HG03565 (cell line): ENCODE data around the gene TCF4.

Experiments
- ATAC-seq: cut with Tn5 transposase; IDR thresholded peaks from one replicate; pipeline ENCODE4 v1.9.1; 2021; ENCODE audit warnings: mild to moderate bottlenecking, moderate library complexity; ENCODE audit not compliant: unreplicated experiment

The TCF4 gene

DNA sequence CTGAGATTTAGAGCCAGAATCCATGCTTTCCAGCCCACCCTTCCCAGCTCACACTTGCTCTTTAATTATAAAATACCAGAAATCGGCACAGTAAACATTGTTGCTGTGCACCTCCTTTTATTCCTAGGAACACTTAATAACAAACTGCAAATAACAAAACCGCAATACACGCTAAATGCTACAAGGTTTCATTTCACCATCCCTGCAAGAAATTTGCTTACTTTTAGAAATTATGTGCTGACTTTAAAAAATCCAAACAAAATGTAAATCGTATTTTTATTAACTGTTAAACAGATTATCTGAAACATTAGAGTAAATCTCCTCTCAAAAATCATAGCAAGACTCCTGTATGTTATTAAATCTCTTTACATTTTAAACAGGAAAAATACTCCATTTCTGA, 79.3 kb downstream of the TCF4 start:
- ATAC-seq = no peak

DNA sequence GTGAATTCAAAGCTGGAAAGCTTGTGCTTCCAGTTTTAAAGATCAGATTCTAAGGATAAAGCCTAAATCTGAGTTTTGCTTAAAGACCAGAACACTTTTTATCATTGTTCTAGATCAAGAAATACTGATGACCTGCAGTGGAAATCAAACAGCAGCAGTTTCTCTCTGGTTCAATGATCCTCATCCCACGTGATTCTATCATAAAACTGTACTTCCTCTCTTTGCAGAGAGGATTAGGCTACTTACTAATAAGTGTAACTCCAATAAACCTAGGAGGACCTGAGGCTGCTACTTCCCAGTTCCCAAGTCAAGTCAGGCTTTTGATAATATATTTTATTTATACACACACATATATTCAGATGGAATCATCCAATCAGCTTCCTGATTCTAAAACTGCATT, 81.9 kb downstream of the TCF4 start:
- no peak for ATAC-seq

DNA sequence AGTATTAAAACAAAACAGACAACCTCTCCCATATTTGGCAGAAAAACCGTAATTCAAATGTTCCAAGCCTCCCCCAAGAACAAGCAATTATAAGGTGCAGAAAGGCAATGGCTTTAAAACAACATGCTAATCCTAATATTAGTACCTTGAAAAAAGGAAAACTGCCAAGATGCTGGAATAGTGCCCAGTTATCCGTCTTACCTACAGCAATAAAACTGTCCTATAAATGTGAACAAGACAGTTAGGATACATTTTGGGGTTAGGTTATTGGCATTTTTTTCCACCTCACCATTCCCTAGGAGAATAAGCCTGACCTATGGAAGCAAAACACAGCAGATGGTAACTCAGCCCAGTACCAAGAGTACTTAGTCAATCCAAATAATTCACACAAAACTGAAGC, 83.2 kb downstream of the TCF4 start:
- ATAC-seq = no peak

DNA sequence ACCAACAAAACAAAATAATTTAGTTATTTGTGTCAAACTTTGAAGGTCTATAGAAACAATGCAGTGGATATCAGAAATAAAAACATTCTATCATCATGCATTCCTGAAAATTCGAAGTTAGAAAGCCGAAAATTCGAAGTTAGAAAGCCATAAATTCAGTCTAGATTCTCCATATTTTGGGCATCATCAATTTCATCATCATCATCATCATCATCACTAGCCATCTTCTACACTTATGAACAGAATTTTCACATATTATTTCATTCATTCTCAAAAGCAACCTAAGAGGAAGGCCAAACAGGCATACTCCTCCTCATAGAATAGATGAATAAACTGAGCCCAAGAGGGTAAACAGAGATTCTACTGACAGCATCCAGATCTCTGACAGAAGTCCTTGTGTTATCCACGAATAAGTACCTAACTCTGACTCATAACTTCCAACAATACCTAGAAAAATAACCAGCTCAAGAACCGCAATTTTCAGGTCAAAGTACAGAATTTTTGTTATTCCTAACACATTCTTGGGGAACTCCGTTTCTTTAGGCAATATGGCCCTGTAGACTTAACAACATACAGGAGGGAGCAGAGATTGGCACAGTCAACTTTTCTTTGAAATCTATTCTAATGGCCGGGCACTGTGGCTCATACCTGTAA, 84.7 kb downstream of the TCF4 start:
- no peak for ATAC-seq

DNA sequence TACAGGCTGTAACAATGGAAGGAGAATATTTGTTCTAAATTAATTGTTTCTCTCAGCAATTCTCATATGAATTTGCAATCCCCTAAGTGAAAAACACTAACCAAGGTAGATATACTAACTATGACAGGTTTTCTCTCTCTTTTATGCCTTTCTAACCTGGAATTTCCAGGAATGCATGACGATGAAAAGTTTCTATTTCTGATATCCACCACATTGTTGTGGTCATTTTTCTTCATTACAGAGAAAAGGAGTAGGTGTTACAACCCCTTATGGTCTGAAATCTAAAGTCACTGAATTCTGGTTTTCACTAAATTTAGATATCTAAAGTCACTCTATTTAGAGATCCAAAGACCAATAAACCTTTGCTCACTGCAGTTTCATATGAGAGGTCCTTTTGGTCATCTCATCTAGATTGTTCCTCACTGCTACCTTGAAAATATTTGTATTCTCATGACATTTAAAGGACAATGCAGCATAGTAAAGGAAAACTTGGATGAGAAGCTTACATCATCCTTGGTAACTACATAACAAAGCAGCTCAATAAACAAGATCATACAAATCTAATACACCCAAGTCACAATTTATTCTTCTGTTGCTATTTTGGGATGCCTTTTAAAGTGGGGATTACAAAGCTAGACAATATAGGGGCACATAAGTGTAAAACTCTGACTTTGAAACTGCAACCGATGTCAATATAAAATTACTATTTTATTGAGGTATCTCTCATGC, 85.8 kb downstream of the TCF4 start:
- no peak for ATAC-seq

DNA sequence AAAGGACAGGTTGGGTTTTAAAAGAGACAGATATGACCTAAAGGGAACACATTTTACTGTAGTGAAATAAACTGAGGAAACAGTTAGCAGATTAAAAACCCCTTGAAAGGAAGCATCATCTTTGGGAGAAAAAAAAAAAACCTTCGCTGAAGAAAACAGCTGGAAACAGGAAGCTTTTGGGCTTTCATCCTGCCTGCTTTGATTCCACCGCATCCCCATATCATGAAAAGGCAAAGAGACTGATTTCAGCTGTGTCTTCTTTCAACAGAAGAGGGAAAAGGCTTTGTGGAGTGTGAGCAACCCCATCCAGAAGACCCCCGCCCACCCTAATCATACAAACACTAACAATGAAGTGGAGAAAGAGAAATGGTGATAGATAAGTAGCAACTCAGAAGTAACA, 86.4 kb downstream of the TCF4 start:
- ATAC-seq = no peak

DNA sequence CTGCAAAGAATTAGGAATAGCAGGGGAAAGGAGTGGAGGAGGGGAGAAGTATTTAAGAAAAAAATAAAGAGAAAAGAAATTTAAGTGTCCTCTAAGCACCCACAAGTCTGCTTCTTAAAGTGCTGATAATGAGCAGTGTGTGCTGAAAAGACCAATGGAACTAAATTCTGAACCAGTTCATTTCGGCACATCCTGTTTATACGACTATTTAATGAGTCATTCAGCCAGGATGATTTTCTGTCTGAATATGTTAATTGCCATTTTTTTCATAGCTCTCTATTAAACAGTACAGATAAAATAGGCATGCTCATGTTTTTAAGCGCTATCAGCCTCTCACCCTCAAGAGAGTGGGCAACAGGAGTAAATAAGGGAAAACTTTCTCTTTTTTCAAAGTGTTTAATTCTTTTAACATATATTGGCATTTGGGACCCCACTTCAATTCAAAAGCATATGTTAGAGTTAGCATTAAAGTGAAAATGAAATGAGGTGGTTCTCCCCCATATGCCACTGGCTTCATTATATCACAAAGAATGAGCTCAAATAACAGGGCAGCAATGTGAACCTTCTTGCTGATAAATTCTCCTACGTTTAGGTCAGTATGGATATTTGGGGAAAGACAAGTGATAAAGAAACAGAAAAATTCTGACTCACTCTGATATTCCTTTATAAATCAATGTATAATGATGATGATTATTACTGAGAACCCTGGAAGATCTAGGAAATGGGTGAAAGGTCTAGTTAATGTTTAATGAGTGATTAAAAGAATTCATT, 87.5 kb downstream of the TCF4 start:
- ATAC-seq = no peak

DNA sequence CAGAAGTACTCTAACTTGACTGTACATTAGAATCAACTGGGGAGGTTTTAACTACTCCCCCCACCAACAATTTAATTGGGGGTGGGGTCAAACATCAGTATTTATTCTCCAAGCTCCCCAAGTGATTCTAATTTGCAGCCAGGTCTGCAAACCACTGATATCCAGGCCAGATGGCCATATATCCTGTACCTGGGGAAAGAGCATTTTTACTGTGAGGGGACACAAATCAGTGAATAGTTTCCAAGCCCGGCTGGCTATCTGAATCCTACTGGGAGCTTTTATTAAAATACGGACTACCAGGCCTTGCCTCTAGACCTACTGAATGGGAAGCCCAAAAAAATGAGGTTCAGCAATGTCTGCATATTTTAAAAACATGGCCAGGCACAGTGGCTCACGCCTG, 88.5 kb downstream of the TCF4 start:
- no peak for ATAC-seq

DNA sequence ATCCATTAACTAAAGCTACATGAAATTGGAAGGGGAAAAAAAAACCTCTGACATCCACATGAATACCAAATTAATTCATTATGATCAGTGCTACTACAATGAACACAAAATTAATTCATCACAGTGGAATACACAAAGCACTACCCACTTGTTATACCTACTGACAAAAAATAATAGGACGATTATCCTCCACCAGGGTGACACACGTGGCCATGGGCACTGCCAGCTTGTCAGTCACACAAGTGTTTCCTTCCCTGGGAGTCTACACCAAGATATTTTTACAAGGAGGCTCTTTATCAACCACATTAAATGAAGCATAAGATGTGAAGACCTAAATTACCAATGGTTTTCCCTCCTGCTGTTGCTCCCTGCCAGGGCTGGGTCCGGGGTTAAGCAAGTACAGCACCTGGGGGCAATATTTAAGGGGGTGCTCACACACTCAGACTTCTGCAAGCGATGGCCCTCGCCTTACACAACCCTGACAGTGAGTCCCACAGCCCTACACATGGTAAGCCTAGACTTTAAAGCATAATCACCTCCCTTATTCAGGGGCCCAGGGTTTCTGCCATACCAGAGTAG, 90.1 kb downstream of the TCF4 start:
- no peak for ATAC-seq

DNA sequence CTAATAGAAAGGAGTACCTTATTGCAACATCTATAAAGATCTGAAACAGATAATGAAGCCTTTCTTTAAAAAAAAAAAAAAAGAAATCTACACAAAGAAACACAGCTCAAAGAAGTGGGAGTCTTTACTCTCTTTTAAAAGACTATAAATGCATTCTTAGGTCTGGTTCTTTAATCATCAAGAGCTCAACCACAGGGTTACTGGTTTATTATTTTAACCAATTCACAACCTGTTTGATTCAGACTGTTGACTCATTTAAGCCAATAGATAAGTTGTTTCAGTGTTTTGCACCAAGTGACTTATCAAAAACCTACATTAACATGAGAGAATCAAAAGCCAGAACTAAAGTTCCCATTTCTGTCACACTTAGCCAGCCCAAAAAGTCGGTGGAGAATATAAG, 93.1 kb downstream of the TCF4 start:
- no peak for ATAC-seq

DNA sequence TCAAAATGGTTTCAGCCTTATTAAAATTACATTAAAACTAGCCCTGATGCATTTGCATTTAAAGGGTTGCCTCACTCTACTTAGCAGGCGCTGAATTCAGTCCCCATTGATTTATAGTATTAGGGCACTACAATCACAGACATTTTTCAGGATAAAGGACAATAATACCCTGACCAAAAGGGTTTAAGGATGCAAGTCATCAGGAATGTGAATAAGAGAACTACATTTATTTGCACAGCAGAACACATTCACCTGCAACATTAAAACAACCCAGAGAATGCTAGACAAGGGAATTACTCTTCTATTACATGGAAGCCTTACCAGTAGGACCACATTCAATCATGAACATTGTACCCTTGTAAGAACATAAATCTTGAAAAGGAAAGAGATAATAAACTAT, 93.6 kb downstream of the TCF4 start:
- no peak for ATAC-seq

DNA sequence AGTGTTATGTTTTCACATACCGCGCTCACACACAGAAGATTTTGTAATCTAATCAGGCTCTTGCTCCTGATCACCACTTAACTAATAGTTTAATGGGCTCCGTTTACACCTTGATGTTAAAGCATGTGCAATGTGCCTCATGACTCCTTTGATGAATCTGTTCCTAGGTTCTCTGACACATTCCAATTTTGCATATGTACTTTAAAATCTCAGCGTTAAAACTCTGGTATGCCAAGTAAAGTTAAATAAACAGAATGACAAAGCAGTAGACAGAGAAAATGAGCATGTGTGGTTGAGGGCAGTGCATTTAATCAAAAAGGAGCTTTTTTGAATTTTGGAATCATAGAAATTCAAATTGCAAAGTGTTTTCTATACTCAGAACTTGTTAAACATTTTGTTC, 96.4 kb downstream of the TCF4 start:
- no peak for ATAC-seq

DNA sequence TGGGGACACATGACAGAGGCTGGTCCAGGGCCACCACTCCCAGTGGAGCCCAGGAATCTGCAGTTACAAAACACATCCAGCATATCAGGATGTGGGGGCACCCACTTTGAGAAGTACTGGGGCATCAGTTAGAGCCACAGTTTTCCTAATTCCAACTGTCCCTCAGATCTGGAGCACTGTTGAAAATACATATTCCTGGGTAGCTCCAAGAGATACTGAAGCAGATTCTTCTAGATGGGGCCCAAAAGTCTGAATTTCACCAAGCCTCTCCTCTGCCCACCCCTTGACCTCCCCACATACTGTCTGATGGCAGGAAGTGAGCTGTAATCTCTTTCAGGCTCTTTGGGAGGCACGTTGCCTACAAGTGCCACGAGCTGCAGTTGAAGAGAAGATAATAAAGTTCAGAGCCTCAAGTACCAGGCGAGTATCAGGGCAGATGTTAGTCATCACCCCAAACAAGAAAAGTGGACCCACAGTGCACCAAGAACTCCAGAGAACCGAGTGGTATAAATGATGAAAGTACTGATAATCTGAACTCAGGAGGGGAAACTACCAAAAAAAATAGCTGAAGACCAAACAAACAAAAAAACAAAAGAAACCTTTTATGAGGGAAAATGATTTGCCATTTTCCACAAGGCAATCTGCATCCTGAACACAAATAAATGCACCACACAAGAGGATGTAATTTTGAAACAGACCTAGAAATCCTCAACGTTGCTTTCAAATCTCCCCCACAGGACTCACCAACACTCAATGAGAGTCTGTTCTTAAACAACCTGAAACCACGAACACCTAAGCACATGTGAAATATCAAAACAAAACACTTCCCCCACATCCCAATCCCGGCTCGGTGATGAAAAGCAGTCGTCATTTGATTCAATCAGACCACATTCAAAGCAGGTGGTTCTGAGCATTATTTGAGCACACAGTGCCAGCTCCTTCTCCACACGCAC, 98.7 kb downstream of the TCF4 start:
- peak; percentile 78 for ATAC-seq

DNA sequence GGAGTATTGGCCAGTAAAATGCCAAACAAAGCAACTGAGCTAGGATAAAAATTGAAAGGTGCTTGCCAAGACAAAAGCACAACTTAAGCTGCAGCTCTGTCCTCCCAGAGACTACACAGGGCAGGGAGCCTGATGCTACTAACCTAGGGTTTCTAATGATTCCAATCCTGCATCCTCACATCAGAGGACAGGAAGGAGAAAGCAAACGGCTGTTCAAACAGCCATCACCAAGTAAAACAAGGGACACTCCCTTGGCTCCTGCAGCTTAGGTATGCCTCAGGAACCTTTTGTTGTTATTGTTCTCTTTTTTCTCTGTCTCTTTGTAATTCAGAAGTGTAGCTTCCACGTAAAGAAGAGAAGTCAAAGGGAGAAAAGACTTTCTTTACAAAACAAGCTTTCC, 99.5 kb downstream of the TCF4 start:
- ATAC-seq = no peak

DNA sequence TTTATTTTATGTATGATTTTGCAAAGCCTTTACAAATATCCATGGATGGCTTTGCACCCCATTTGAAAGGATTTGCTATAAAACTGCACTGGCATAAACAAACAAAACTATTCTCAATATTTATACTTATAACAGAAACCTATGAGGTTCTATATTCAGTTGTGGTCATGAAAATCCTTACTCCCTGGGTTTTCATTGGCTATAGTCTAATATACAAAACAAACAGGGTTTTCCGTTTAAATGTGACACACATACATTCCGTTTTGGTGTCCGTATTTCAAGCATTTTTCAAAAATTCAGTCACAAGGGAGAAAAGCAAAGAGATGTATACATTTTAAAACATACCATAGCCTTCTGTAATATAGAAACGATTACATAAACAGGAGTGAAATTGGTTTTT, 100.0 kb downstream of the TCF4 start:
- ATAC-seq = no peak

DNA sequence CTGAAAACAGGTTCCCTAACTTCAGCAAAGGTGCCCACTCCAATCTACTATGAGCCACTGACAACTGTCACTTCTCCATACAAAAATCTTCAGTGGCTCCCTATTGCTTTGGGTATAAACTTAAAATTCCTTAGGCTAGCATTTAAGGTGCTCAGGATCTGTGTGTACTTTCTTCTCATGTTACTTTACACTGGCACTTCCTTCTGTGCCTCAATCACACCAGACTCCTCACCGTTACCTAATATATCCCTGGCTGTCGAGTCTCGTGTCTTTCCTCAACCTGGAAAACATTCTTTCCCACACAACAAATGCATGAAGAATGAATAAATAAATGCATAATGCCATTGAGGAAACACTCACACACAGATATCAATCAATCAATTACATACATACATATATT, 101.1 kb downstream of the TCF4 start:
- no peak for ATAC-seq

DNA sequence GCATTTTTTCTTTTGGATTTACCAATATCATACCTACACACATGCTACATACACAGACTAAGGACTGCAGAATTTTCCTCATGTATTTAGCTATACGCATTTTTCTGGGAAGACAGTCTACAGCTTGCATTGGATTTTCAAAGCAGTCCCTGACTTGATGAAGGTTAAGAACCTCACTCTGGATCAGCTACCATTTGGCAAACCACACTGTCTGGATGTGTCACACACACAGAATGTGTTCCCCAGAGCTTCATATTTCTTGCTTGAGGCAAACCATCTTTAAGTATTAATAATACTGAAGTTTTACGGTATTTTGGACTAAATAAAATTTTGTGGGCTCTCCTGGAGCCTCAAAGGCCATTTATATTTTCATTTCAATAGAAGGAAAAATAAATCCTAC, 102.3 kb downstream of the TCF4 start:
- no peak for ATAC-seq

DNA sequence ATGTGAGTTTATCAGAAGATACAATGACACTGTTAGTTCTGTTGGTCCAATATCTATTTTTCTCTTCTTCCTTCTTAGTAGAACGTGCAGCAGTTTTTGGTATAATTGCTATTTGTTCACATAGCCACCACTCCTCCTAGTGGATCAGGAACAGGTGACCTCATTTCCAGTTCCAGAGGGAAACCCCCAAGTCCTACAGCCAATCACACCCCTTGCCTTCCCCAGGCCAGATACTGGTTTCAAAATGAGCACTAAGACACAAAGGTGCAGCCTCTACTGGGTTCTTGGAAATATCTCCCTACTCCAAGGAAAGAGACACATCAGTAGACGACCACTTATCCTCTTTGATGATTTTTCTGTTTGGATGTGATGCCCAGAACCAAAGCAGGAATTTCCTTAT, 103.2 kb downstream of the TCF4 start:
- no peak for ATAC-seq

DNA sequence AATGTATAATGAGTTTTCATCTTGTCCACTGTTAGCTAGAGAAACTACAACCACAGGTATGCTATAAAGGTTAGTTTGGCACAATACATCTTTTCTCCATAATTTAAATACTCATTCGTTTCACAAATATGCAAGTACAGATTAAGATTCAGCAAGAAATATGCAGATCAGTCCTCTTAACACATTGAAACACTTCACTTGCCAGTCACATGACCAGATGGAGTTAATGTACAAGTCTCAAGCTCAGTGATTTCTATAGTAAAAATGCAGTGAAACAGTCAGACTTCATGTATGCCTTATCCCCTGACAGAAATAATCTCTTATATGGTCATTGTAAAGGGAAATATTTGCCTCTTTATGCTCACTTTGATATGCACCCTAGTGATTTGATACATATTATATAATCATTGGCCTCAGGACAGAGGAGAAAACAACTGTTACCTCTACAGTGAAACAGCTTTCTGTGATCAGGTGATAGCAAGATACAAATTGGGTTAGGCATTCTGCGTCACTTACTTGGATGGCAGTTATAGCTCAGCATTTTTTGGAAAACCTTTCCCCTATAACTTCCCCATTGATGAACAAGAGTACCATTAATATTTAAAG, 104.6 kb downstream of the TCF4 start:
- ATAC-seq = no peak
